Measurements from ENCODE around the gene MAGI1.

DNA sequence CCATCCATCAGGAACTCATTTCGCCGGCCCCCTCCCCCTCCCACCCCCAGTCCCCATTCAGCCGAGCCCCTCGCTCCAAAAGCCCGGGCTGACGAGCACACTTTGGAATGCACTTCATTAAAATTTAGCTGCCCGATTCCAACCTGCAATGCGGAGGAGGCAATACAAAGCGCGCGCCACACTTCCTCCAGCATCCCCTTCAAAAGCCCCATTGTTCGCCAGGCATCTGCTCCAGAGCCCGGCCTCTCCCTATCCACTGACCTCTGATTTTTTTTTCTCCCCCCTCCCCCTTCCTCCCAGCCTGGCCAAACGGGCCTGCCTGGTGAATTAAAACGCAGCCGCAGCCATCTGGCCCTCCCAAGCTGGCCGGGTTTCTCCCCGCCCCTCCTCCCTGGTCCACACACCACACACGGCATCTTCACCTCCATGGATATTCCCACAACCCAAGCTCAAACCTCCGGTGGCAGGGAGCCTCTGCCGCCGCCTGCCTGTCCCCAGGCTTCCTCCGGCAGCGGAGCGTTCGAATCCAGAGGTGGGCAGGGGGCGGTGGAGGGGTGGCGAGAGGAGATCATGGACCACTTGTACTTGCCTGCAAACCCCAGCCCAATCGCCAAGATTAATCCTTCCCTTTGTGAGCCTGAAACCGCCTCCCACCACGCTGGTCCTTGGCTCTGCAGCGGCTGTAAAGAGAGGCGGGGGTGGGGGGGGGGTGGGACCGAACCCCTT lies 441.3 kb downstream of the MAGI1 start:
- TF ChIP-seq CSDC2 (CRISPR knock-in tag; IDR thresholded peaks at IDR 0.05) (no peak), ARNTL (CRISPR knock-in tag; IDR thresholded peaks at IDR 0.05; ENCODE audit: borderline replicate concordance, low read depth) (no peak), TOX (CRISPR knock-in tag; IDR thresholded peaks at IDR 0.05; ENCODE audit: borderline replicate concordance) (no peak), RARB (CRISPR knock-in tag; IDR thresholded peaks at IDR 0.05) (no peak), ZNF565 (CRISPR knock-in tag; conservative IDR thresholded peaks at IDR 0.05; ENCODE audit: low read depth) (no peak), ZNF8 (CRISPR knock-in tag; IDR thresholded peaks at IDR 0.05) (no peak), SNAI2 (CRISPR knock-in tag; IDR thresholded peaks at IDR 0.05) (no peak), ZFP3 (CRISPR knock-in tag; IDR thresholded peaks at IDR 0.05) (no peak), ESRRG (CRISPR knock-in tag; IDR thresholded peaks at IDR 0.05) (no peak)
- TF ChIP-seq, protein P1, sequence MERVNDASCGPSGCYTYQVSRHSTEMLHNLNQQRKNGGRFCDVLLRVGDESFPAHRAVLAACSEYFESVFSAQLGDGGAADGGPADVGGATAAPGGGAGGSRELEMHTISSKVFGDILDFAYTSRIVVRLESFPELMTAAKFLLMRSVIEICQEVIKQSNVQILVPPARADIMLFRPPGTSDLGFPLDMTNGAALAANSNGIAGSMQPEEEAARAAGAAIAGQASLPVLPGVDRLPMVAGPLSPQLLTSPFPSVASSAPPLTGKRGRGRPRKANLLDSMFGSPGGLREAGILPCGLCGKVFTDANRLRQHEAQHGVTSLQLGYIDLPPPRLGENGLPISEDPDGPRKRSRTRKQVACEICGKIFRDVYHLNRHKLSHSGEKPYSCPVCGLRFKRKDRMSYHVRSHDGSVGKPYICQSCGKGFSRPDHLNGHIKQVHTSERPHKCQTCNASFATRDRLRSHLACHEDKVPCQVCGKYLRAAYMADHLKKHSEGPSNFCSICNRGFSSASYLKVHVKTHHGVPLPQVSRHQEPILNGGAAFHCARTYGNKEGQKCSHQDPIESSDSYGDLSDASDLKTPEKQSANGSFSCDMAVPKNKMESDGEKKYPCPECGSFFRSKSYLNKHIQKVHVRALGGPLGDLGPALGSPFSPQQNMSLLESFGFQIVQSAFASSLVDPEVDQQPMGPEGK (CRISPR knock-in tag; IDR thresholded peaks at IDR 0.05; ENCODE audit: borderline replicate concordance): no peak
- TF ChIP-seq, protein P2, sequence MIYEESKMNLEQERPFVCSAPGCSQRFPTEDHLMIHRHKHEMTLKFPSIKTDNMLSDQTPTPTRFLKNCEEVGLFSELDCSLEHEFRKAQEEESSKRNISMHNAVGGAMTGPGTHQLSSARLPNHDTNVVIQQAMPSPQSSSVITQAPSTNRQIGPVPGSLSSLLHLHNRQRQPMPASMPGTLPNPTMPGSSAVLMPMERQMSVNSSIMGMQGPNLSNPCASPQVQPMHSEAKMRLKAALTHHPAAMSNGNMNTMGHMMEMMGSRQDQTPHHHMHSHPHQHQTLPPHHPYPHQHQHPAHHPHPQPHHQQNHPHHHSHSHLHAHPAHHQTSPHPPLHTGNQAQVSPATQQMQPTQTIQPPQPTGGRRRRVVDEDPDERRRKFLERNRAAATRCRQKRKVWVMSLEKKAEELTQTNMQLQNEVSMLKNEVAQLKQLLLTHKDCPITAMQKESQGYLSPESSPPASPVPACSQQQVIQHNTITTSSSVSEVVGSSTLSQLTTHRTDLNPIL (CRISPR knock-in tag; IDR thresholded peaks at IDR 0.05; ENCODE audit: low read depth): no peak
- TF ChIP-seq, protein P3, sequence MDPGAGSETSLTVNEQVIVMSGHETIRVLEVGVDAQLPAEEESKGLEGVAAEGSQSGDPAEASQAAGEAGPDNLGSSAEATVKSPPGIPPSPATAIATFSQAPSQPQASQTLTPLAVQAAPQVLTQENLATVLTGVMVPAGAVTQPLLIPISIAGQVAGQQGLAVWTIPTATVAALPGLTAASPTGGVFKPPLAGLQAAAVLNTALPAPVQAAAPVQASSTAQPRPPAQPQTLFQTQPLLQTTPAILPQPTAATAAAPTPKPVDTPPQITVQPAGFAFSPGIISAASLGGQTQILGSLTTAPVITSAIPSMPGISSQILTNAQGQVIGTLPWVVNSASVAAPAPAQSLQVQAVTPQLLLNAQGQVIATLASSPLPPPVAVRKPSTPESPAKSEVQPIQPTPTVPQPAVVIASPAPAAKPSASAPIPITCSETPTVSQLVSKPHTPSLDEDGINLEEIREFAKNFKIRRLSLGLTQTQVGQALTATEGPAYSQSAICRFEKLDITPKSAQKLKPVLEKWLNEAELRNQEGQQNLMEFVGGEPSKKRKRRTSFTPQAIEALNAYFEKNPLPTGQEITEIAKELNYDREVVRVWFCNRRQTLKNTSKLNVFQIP (CRISPR knock-in tag; IDR thresholded peaks at IDR 0.05; ENCODE audit: borderline replicate concordance, low read depth): no peak
